Prostate gland (tissue), 2 donors: ENCODE results near the gene EPHB6. TPM values are rescaled to one million over a fixed set of nuclear protein-coding genes. Genes with fewer than 3 reads are reported as not detected.
A peak's percentile ranks its signal among the peaks of the same experiment; 100 is the strongest.

Source experiments
- DNase-seq: peaks from one replicate; pipeline ENCODE4 v3.0.0-alpha.2; 2019; ENCODE audit warnings: low spot score
- H3K27ac ChIP-seq, 2 donors: fragments of 200-600 bp; sonication (generic); 2 replicates each; pipeline ENCODE4 v1.5.1; 2017 to 2019
- H3K27me3 ChIP-seq: fragments of 200-600 bp; sonication (generic); replicated peaks from 2 replicates; pipeline ENCODE4 v1.5.1; 2019; ENCODE audit not compliant: insufficient read depth
- H3K36me3 ChIP-seq, 2 donors: fragments of 200-600 bp; sonication (generic); 1 replicate in 1 of 2; 2 replicates in 1 of 2; pipeline versions ENCODE4 v1.5.1 to v1.8.1; 2017 to 2019
- H3K4me1 ChIP-seq: fragments of 200-600 bp; sonication (generic); replicated peaks from 2 replicates; pipeline ENCODE4 v1.5.1; 2019
- H3K4me3 ChIP-seq, 2 donors: fragments of 200-600 bp; sonication (generic); 2 replicates each; pipeline ENCODE4 v1.5.1; 2017 to 2019
- H3K9me3 ChIP-seq: fragments of 200-600 bp; sonication (generic); 2 replicates; pipeline ENCODE4 v1.5.1; 2017
- POLR2A ChIP-seq: fragments of 450-650 bp; IDR thresholded peaks from one replicate; pipeline ENCODE4 v1.6.1; 2016; ENCODE audit warnings: antibody characterized with exemption, mild to moderate bottlenecking
- POLR2AphosphoS5 ChIP-seq: sonication (generic); formaldehyde crosslinking; IDR thresholded peaks from one replicate; pipeline ENCODE4 v1.6.1; 2017; ENCODE audit warnings: antibody characterized with exemption
- WGBS: methylation state at CpG from one replicate; pipeline ENCODE4 v1.1.5; 2018; 5-methylcytosine and 5-hydroxymethylcytosine counted together
- intact Hi-C: fragments of 100-400 bp; cut with DNase I; formaldehyde crosslinking; loops from one replicate; pipeline ENCODE4 v1.14.2; 2022
- total RNA-seq, 2 donors: library from RNA; depleted of rRNA; stranded (reverse); fragments of >200 nt; gene quantifications; one replicate each; pipeline ENCODE4 v1.1.0, GENCODE V29; 2016
- TF ChIP-seq, protein P1 (sequence below), 4 experiments: fragments of 200-600 bp in 2 of 4; fragments of 450-650 bp in 2 of 4; sonication (generic) in 2 of 4; IDR thresholded peaks; 1 replicate in 3 of 4; 2 replicates in 1 of 4; pipeline ENCODE4 v1.5.1; 2016 to 2019; ENCODE audit warnings: antibody characterized with exemption in 4 of 4, mild to moderate bottlenecking in 2 of 4, moderate library complexity in 2 of 4

The EPHB6 gene
- total RNA-seq, 2 donors from 2014 or later, result 98.1 to 122 TPM

DNA sequence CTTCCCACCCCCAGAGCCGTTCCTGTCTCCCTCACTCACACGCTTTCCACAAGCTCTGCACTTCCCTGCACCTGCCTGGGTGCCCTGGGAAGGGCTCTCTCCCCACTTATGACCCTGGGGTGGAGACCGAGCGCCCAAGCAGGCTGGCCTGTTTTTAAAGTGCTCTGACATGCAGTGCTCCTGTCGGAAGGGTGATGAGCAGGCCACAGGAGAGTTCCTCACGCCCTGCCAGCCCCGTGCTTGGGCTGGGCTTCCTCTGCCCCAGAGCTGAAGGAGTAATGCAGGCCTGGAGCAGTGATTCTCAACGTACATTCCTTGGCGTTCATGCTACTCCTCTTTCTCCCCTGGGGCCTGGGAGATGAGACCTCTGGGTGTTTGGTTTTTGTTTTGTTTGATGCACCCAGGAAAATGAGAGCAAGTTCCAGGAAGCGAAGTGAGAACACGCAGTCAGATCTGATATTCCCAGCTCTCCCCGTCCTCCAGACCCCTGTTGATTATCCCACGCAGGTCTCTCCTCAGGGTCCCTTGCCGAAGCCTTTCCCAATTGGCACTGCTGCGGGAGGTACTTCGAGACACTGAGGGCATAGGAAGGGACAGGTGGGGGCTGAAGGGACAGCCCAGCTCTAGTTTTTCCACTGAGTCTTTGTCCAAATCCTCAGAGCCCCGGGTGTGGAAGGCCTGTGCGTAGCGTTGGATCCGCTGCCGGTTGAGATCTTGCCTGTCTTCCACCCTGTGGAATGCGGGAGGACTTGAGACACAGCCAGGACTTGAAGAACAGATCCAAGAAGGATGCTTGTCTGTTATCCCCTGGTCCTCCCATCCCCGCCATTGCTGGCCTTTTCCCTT, 16.6 kb downstream of the EPHB6 start:
- DNase-seq, result no peak
- Histone ChIP-seq H3K4me3 (no peak overlapping the region), H3K36me3 (no peaks in the 10 kb centered on the region), H3K4me1 (no peaks in the 10 kb centered on the region), H3K27ac (no peak overlapping the region), H3K27me3 (no peaks in the 10 kb centered on the region), H3K9me3 (no peaks in the 10 kb centered on the region)
- intact Hi-C loops, result no loop called here
- WGBS, result 92% methylated on average over 21 of the region's 23 CpGs
- TF ChIP-seq POLR2AphosphoS5, result no peak

DNA sequence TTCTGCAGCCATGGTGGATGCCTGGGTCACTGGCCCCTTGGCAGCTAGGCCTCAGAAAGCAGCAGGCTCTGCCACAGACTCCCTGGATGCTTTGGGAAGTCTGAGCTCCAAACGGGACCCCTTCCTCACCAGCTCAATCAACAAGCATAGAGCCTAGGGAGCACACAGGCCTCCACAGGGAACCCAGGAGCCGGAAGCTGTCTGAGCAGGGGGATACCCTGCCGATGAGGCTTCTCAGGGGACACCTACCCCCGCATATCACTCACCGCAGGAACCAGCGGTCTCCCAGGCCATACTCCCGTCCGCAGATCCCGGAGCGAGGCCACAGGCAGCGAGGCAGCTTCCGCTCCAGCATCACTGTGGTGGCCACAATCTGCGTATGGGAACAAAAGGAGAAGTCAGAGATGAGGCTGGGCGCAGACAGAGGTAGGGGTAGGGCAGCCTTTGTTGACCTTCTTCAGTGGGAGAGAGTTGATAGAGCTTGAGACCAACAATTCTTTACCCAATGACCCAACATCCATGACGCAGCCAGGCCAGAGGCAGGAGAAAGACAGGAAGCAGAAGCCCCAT, 17.3 kb downstream of the EPHB6 start:
- DNase-seq, result no peak
- Histone ChIP-seq H3K4me3 (no peak overlapping the region), H3K36me3 (no peaks in the 10 kb centered on the region), H3K9me3 (no peaks in the 10 kb centered on the region), H3K27ac (no peak overlapping the region), H3K4me1 (no peaks in the 10 kb centered on the region), H3K27me3 (no peaks in the 10 kb centered on the region)
- TF ChIP-seq, protein P1, sequence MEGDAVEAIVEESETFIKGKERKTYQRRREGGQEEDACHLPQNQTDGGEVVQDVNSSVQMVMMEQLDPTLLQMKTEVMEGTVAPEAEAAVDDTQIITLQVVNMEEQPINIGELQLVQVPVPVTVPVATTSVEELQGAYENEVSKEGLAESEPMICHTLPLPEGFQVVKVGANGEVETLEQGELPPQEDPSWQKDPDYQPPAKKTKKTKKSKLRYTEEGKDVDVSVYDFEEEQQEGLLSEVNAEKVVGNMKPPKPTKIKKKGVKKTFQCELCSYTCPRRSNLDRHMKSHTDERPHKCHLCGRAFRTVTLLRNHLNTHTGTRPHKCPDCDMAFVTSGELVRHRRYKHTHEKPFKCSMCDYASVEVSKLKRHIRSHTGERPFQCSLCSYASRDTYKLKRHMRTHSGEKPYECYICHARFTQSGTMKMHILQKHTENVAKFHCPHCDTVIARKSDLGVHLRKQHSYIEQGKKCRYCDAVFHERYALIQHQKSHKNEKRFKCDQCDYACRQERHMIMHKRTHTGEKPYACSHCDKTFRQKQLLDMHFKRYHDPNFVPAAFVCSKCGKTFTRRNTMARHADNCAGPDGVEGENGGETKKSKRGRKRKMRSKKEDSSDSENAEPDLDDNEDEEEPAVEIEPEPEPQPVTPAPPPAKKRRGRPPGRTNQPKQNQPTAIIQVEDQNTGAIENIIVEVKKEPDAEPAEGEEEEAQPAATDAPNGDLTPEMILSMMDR (IDR thresholded peaks at IDR 0.05), result no peak
- TF ChIP-seq POLR2A, result no peak
- TF ChIP-seq POLR2AphosphoS5, result no peak
- intact Hi-C loops, result no loop called here
- WGBS, result 93% methylated on average over 12 of the region's 15 CpGs

DNA sequence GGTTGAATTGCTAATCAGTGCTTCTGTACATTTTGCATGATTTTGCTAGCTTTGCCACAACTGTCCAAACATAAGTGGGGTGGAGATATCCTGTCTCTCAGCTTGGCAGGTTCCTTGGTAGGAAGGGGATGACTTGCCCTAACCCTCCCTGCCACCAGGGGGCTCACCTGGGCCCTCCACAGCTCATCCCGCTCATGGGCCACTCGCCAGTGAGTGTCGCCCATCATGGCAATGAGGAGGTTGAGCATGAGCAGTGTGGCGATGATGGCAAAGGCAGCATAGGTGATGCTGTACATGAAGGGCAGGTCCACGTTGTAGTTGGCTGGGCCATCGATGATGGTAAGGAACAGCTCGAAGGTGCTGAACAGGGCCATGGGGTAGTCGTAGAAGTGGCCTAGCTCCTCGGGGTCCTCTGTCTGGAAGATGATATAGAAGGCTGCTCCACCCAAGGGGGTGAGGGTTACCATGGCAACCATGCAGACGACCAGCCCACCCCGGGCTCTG, 18.5 kb downstream of the EPHB6 start:
- Histone ChIP-seq H3K4me3 (no peak overlapping the region), H3K27ac (no peak overlapping the region), H3K4me1 (no peaks in the 10 kb centered on the region), H3K27me3 (no peaks in the 10 kb centered on the region), H3K36me3 (no peaks in the 10 kb centered on the region), H3K9me3 (no peaks in the 10 kb centered on the region)
- DNase-seq, result no peak
- intact Hi-C loops, result no loop called here
- TF ChIP-seq POLR2A, result no peak
- TF ChIP-seq, protein P1 (IDR thresholded peaks at IDR 0.05), result peak; percentile 33 to 64 (median 50)
- WGBS, result 84% methylated on average over 11 of the region's 11 CpGs

DNA sequence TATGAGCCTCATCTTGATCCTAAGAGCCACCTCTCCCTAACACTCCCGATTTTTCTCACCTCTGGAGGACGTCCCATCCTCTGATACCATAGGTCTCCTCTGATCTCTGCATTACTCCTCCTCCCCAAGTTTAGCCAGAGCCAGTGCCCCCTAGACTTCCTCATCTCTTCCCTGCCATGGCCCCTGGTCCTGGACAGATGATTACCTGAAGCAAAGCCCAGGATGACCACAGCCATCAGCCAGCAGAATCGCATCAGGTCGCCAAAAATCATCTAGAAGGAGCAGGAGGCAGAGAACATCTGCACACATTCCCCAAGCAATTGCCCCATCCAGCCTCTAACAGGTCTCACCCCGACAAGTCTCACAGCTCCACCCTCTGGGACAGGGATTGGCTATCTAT, 19.0 kb downstream of the EPHB6 start:
- H3K27ac ChIP-seq, result no peak overlapping the region
- intact Hi-C loops, result no loop called here
- H3K9me3 ChIP-seq, result no peaks in the 10 kb centered on the region
- DNase-seq, result no peak
- no peaks in the 10 kb centered on the region for H3K4me1 ChIP-seq
- H3K36me3 ChIP-seq, result no peaks in the 10 kb centered on the region
- 90% methylated on average over 5 of the region's 5 CpGs for WGBS
- H3K4me3 ChIP-seq, result no peak overlapping the region
- H3K27me3 ChIP-seq, result no peaks in the 10 kb centered on the region
- TF ChIP-seq POLR2AphosphoS5, result no peak

DNA sequence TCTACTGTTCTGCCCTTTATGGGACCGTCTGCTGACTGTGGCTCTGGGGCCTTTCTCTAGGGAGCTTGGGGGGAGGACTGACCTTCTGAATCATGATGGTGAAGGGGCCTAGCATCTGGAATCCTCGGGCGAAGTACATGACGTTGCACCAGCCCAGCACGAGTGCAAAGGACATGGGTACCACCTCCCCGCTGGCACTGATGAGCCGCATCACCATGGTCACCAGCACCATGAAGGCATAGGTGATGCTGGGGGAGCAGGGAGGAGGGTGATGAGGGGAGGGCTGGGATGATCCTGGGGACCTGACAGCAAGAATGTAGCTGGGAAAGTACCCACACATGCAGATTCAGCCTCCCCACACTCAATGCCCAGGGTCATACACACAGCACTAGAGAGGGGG, 19.5 kb downstream of the EPHB6 start:
- no peaks in the 10 kb centered on the region for H3K9me3 ChIP-seq
- TF ChIP-seq POLR2A, result no peak
- TF ChIP-seq, protein P1 (IDR thresholded peaks at IDR 0.05), result no peak
- TF ChIP-seq POLR2AphosphoS5, result no peak
- no peaks in the 10 kb centered on the region for H3K36me3 ChIP-seq
- no peak overlapping the region for H3K4me3 ChIP-seq
- no peaks in the 10 kb centered on the region for H3K4me1 ChIP-seq
- DNase-seq, result no peak
- H3K27ac ChIP-seq, result no peak overlapping the region
- 87% methylated on average over 6 of the region's 7 CpGs for WGBS
- H3K27me3 ChIP-seq, result no peaks in the 10 kb centered on the region
- intact Hi-C loops, result no loop called here
